ENCODE results near the gene GBP4.
"Not testable (repeated sequence)": the region's sequence is repeated elsewhere in the genome, so short reads cannot be mapped to it uniquely, and the experiment has no call there.

The GBP4 gene, protein sequence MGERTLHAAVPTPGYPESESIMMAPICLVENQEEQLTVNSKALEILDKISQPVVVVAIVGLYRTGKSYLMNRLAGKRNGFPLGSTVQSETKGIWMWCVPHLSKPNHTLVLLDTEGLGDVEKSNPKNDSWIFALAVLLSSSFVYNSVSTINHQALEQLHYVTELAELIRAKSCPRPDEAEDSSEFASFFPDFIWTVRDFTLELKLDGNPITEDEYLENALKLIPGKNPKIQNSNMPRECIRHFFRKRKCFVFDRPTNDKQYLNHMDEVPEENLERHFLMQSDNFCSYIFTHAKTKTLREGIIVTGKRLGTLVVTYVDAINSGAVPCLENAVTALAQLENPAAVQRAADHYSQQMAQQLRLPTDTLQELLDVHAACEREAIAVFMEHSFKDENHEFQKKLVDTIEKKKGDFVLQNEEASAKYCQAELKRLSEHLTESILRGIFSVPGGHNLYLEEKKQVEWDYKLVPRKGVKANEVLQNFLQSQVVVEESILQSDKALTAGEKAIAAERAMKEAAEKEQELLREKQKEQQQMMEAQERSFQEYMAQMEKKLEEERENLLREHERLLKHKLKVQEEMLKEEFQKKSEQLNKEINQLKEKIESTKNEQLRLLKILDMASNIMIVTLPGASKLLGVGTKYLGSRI

DNA sequence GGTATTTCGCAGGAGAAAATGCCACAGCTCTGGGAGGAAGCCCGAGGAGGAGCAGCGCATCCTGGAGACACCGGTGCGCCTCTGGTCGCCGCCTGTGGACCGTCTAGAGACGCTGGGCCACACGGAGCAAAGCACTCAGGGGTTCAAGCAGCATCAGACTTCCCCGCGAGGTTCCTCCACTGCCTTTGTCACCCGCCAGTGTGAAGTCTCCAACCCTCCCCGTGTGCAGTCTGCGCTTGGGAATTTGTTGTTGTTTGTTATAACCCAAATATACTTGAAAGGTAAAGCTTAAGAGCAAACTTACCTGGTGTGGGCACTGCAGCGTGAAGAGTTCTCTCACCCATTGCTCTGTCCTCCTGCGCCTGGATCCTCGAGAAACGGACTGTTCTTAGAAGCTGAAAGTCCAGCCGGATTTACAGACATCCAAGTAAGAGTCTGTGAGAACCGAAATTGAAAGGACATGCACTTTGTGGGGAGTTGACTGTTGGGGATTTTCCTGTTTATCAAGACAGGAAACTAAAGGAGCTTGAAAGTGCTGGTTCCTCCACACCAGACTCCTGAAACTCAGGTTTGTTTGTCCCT lies at the start of gene GBP4:
Gene GBP4 (minus strand): TSS at position 452 of the 582 bp plus-strand sequence. CDS start 108 bp downstream, at position 344.
- peak; percentile 72 for DNase-seq

DNA sequence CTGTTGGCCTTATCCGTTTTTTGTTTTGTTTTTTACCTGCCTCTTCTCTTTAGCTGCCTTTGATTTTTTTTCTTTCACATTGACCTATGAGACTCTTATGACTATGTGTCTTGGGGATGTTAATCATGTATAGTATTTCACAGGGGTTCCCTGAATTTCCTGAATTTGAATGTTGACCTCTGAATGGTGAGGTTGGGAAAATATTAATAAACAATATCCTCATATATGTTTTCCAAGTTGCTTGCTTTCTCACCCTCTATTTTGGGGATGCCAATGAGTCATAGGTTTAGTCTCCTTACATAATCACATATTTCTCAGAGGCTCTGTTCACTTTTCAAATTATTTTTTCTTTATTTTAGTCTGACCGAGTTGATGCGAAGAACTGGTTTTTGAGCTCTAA lies 44.3 kb upstream of the GBP4 start:
- DNase-seq = no peak

DNA sequence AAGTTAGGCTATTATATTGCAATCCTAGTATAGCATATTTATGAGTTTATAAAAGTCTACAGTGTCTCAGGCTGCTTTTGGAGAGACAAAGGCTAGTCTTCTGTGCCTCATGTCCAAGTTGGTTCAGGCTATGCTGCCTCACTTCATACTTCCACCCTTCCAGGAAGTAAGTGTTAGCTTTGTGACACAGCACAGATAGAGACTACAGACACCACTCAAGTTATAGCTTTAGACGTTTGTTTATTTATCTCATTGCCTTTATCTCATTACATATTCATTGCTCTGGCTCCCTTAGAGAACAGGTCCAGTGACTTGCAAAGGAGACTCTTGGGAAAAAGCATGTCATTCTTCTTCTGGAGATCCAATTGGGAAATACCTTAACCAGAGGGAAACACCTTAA lies 22.6 kb upstream of the GBP4 start:
- no peak for DNase-seq

DNA sequence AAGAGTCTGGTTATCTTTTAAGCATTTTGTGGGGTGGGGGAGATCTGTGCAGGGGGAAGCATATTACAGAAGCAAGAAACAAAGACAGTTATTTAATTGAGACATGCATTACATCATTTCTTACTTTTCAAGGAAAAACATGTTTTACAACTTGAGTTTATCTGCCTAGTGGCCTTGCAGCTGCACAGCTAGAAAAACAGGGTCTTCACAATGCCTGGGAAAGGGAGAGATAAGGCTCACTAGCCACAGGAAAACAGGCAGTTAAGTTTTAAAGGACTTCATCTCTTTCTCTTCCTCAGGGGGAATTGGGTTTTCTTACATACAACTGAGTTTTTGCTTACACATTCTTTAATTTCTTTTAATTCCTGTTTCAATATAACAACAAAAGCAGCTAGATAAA lies 21.1 kb upstream of the GBP4 start:
- DNase-seq = not testable (repeated sequence)

DNA sequence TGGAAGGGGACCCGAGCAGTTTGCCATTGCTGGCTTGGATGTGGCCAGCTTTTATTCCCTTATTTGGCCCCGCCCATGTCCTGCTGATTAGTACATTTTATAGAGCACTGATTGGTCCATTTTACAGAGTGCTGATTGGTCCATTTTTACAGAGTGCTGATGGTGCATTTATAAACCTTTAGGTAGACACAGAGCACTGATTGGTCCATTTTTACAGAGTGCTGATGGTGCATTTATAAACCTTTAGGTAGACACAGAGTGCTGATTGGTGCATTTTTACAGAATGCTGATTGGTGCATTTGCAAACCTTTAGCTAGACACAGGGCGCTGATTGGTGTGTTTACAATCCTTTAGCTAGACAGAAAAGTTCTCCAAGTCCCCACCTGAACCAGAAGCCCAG lies 20.2 kb upstream of the GBP4 start:
- not testable (repeated sequence) for DNase-seq

DNA sequence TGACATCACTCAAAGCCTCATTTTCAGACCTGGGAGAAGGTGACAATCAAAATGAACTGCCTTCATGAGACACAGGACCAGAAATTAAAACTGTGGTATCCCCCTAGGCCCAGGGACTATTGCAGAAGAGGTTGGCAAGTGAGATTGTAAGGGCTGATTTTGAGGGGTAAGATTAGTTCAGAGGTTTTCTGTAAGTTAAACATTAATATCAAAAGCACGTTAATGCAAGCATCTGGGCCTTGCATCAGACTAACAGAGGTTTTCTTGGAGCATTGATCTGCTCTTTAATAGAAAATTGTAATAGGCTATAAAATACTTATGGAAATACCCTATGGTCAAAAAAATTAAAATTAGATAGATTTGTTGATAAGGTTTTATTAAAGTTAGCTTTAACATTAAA lies 14.6 kb upstream of the GBP4 start:
- no peak for DNase-seq

DNA sequence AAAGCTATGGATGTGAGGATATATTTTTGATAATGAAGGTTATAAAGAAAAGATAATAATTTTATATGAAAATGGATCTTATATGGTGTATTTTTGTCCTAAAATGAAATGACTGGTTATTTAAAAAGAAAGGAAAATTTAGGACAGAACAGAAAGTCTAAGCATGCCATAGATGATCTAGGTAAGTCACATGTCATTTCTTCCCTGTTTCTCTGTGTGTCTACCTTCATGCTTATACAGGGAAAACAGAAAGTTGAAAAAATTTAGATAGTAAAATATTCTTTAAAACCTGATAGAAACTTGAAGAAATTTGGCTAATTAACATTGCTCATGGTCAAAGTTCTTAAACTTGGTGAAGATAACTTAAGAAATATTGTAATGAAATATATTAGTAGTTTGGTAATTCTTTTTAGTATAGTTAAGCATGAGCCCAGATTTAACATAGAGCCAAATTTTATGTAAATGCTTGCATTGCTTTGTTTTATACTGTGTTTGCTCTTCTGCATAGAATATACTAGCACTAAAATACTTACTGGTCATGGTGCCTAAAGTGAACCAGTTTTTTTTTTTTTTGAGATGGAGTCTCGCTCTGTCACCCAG lies 12.4 kb upstream of the GBP4 start:
- no peak for DNase-seq

DNA sequence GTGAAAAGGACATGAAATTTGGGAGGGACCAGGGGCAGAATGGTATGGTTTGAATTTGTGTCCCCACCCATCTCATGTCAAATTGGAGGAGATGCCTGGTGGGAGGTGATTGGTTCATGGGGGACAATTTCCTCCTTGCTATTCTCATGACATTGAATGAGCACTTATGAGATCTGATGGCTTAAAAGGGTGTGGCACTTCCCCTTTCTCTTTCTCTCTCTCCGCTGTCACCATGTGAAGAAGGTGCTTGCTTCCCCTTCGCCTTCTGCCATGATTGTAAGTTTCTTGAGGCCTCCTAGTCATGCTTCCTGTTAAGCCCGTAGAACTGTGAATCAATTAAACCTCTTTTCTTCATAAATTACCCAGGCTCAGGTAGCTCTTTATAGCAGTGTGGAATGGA lies 7.6 kb upstream of the GBP4 start:
- no peak for DNase-seq

DNA sequence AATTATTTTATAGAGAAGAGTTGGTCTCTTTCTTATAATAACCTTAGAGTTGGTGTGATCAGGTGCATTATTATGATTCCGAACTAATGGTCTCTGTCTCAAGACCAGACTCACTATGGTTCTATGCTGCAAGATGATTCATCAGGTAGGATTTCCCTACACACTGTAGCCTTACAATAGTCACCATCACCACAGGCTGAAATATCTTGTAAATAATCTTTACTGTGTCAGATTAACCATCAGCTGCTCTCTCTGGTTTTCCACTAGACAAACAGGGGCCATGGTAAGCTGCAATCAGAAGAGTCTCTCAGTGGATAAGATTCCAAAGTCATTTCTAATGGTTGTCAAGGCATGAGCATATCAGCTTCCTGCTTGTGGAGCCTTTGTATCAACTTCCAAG lies 4.4 kb upstream of the GBP4 start:
- no peak for DNase-seq

DNA sequence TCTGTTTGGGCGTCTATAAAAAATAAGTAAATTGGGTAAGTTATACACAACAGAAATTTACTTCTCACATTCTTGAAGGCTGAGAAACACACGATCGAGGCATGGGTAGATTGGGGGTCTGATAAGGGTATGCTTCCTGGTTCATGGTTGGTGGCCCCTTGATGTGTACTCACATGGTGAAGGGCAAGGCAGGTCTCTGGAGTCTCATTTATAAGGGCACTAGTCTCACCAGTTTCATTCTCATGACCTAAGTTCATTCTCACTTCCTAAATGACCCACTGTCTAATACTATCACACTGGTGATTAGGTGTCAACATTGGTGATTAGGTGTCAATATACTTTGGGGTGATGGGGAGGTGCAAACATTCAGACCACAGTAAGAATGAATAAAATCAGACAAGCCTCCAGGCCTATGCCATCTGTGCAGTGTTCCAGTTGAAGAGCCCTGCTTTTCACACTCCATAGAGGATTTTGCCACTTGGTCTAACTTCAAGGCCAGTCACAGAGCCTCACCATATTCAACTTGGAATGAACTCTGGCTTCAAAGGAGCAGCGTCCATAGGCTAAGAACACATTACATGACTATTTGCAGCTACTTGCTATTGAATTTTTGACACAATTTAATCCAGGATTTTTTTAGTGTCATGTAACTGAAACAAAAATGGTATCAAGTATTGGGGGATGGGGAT lies 2.5 kb upstream of the GBP4 start:
- peak; percentile 45 for DNase-seq

DNA sequence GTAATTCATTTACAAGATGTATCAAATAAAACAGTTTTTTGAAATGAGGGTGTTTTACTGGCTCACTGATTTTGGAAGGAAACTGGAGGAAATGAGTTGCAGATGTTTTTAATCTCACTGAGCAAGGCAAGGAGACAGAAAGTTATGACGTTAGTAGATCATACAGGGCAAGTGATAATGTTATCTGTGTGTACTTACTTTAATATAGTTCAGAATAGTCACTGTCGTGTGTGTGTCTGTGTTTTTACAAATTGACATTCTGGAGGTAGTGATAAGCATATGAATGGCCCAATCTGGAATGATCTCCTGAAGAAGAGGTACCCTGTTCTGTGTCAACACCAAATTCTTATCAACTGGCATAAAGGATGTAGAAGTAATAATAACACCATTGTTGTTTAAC lies 1.9 kb upstream of the GBP4 start:
- peak; percentile 55 for DNase-seq

DNA sequence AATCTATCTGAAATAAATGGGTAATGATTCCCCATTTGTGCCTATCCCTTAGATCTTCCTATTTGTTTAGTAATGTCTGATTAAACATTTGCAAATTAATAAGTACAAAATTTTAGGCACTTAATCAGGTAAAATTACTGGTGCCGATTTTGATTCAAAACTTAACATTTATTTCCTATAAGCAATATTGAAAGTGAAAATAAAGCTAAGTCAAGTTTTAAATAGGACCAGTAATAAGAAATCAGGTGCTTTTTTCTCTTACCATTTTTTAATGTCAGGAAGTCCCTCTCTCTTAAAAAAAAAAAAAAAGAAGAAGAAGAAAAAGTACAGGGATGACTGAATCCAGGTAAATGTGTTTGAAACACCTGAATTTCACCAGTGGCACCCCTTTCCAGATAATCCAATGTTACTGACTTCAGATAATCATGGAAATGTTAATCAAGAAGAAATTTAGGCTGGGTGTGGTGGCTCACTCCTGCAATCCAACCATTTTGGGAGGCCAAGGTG lies 836 bp upstream of the GBP4 start:
- peak; percentile 30 for DNase-seq

DNA sequence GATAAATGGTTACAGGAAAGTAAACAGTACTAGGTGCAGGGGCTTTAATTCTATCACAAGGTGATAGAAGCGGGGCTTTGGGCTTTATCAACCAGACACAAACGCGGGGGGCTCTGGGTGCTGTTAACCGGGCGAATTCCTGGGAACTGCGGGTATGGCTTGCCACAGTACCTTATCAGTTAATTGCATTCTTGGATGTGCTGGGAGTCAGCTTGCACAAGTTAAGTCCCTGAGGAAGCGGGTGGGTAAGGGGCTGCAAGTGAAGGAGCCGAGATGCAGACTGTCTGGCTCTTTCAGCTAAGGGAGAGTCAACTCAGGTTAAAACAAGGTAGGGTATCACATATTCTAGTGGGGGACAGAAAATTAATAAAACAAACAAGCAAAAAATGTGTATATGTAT lies 661 bp downstream of the GBP4 start:
- DNase-seq = no peak

DNA sequence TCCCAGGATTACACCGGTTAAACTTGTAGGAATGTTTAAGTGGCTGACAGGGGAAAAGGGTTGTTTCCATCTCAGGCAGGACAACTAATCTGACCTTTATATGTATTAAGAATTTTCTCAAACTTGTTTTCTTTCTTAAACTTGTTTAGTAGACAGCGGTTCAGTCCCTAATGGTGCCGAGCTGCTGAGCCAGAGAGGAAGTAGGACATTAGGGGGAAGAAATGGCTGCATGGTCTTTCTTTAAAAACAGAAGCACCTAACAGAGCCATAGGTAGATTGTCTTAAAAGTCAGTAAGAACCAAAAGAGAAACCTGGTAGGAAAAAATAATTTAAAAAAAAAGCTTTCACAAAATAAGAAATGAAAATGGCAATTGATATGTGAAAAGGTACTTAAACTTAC lies 3.3 kb downstream of the GBP4 start:
- DNase-seq = no peak

DNA sequence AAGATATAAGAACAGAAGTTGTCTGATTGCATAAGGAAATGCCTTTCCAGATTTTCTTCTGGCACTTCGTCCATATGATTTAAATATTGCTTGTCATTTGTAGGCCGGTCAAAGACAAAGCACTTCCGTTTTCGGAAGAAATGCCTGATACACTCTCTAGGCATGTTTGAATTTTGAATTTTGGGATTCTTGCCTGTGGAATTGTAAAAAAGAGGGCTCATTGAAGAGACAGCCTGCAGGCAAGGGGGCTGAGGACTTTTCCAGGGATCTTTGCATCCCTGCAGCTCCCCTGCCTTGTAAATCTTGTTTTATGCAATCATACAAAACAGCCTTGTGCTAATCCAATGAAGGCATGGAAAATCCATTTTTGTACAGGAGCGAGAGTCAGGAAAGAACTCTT lies 7.4 kb downstream of the GBP4 start:
- DNase-seq = no peak

DNA sequence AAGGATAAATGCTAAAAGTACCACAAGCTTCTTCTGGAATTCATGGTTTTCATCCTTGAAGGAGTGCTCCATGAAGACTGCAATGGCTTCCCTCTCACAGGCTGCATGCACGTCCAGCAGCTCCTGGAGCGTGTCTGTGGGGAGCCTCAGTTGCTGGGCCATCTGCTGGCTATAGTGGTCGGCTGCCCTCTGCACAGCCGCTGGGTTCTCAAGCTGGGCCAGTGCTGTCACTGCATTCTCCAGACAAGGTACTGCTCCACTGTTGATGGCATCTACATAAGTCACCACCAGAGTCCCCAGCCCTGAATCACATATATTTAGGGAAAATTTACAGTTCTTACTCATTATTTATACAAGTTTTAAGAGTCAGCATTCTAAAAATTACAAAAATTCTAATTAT lies 8.7 kb downstream of the GBP4 start:
- DNase-seq = no peak

DNA sequence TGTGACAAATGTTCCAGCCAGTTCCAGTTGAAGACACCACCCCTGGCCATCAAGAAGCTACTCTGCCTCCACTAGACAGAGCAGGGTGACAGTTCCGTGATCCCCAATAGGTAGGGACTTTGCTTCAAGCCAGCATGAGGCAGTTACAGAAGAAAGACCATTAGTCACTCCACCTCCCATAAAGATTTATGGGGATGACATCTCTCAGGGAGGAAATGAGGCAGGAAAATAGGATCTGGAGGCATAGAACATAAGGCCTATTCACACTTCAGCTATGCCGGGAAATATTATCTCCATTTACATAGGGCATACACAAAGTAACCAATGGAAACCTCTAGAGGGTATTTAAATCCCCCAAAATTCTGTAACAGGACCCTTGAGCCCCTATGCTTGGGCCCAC lies 19.4 kb downstream of the GBP4 start:
- no peak for DNase-seq

DNA sequence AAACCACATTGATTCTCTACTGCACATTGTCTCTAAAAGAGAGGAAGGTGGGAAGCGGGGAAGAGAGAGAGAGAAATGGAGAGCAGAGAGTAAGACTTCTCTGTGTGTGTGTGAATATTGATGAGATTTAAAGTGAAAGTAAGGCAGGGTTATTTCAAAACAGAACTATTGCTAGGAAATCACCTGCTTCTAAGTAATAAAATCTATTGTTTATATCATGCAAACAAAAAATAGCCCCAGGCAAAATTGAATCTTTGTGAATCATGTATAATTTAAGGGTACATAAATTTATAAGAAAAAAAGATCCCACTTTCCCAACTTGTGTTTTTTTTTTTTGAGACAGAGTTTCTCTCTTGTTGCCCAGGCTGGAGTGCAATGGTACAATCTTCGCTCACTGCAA lies 21.8 kb downstream of the GBP4 start:
- no peak for DNase-seq

DNA sequence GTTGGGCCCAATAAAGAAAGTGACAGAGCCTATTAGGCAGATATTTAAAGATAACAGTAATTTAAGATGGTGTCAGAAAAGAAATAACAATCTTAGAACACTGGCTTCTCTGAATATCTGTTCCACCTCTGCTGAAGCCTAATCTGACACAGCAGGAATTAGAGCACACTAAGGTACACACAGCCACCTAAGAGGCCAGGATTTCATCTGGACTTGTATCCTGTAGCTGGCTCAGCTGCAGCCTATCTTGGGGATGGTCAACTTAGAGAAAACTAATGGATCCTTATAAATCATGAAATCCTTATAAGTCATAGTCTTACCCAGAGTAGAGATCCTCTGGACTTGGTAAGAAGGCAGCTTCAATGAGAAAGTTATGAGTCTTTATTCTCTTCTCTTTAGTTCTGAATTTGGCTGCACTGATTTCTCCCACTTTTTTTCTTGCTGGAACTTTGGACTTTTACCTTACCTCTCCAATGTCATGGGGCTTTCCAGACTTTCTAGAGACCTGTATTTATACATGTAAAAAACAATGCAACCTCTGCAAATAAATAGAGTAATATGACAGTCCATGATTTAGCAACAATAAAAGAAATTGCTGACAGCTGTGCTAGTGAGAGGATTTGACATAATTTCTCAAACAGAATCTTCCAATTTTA lies 23.0 kb downstream of the GBP4 start, which contains the start of gene GBP7:
Gene GBP7 (minus strand): TSS at position 403 of the 656 bp plus-strand sequence. CDS start 4,068 bp downstream, outside the sequence.
- DNase-seq = no peak

DNA sequence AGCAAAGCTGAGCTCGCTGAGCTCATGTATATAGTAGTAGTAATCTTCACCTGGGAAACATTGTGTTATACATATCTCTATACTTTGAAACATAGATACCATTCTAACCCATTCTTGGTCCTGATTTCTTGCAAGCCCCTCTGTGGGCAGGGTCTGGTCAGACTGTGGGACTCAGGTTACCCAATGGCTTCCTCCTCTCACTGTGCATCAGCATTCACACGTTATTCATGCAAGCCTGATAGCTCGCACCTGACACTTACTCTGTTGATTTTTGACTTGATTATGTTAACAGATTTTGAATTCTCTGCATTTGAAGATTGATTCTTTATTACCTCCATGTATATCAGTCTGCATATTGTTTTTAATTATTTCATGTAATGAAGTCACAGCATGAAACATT lies 24.3 kb downstream of the GBP4 start:
- DNase-seq = no peak

DNA sequence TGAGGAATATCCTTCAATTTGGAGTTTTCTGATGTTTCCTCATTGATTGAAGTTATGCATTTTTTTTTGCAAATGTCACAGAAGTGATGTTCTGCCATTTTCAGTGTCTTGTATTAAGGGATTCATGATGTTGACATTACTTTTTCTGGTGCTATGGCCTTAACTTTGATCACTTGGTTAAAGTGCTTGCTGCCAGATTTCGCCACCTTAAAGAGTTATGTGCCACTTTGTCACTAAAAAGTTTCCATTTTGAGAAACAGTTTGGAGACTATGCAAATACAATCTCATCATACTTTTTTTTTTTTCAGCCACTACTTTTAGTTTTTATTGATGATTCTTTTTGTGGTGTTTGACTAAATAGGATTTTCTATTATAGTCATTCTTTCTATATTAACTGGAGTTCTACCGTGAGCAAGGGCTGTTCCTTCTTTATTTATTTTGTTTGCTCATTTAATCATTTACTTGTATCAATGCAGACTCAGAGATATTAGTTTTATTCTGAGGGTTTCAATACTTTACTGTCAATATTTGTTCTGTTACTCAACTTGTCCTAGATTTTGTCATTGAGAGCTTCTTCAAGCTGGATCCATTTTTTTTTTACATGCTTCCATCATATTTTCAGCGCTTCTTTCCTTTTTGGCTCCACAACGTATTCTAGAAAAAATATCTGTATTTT lies 26.1 kb downstream of the GBP4 start:
- no peak for DNase-seq

DNA sequence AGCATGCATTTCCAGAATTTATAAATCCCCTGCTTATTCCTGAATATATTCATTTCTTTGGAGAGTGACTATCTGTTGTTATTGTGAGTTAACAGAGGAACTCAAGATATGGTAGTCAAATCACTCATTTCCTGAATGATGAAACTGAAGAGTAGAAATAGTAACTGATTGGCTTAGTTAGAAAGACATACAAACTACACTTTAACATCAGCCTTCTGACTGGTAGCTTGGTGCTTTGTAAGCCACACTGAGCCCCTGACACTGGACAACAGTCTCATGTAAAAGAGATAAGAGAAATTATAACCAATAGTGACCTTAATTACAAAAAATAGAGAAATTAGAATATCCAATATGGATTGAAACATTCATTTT lies 27.7 kb downstream of the GBP4 start:
- DNase-seq = no peak

Data from CD4-positive, alpha-beta T cell treated with Interleukin-17A for 1 hour (primary cell).